ENCODE data around the gene PNPLA2.

Gene PNPLA2, protein sequence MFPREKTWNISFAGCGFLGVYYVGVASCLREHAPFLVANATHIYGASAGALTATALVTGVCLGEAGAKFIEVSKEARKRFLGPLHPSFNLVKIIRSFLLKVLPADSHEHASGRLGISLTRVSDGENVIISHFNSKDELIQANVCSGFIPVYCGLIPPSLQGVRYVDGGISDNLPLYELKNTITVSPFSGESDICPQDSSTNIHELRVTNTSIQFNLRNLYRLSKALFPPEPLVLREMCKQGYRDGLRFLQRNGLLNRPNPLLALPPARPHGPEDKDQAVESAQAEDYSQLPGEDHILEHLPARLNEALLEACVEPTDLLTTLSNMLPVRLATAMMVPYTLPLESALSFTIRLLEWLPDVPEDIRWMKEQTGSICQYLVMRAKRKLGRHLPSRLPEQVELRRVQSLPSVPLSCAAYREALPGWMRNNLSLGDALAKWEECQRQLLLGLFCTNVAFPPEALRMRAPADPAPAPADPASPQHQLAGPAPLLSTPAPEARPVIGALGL

DNA sequence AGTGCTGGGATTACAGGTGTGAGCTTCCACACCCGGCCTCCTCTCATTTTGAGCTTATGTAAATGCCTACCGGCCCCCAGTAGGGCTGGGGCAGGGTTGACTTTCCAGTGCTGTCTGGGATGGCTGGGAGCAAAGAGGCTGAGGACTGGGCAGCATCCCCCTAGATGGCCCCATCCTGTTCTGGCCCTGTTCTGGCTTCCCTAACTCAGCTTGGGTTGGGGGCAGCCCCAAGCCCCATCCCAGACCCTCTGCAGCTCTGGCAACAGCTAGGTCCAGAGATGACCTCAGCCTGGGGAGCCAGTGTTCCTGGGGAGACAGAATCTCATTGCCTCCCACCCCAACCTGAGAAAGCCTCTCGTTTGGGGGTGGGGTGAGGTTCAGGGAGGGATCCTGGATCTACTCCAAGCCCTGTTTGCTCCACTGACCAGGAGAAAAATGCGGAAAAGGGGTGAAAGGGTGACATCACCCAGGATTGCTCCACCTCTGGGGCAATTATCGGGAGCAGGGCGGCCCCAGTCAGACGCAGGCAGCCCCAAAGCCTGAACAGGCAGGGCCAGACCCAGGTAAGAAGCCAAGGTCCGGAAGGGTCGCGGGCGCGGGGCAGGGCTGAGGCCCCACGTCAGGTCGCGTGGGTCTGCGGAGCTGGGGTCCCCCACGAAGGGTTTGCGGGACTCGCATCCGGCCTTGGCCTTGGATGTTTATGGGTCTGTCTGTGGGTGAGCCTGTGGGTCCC lies at the start of gene PNPLA2:
TSS of gene PNPLA2 (plus strand) at position 519 of the 733 bp plus-strand sequence. CDS start 805 bp downstream, outside the sequence.
- no peak for DNase-seq

DNA sequence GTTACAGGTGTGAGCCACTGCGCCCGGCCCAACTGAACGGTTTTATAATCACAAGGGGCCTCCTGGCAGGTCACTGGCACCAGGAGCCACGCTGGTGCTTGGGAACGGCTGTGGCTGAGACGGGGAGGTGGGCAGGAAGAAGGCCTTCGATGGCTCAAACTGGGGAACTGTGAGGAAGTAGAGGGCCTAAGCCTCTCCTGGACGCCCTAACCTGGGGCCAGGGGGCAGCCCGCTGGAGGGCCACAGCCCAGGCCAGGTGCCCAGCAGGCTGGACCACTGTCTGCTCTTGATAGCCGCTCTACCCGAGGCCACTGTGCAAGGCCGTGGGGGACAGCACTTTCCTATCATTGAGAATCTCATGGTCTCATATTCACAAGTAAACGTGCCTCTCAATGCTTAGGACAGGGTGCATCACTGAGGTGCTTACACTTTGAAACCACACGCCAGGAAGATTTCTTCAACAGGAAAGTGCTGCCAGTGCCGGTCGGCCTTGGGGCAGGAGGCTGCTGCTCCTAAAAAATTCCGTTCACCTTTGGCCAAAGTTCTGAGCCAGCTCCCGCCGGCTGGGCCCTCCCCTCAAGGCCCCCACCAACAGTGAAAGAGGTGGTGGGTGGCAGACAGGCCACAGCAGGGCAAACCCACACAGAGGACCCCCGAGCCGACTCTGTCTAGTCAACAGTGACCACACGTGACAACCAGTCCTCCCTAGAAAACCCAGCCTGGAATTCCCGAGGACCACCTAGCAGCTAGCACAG lies 48.6 kb upstream of the PNPLA2 start:
- DNase-seq = no peak

DNA sequence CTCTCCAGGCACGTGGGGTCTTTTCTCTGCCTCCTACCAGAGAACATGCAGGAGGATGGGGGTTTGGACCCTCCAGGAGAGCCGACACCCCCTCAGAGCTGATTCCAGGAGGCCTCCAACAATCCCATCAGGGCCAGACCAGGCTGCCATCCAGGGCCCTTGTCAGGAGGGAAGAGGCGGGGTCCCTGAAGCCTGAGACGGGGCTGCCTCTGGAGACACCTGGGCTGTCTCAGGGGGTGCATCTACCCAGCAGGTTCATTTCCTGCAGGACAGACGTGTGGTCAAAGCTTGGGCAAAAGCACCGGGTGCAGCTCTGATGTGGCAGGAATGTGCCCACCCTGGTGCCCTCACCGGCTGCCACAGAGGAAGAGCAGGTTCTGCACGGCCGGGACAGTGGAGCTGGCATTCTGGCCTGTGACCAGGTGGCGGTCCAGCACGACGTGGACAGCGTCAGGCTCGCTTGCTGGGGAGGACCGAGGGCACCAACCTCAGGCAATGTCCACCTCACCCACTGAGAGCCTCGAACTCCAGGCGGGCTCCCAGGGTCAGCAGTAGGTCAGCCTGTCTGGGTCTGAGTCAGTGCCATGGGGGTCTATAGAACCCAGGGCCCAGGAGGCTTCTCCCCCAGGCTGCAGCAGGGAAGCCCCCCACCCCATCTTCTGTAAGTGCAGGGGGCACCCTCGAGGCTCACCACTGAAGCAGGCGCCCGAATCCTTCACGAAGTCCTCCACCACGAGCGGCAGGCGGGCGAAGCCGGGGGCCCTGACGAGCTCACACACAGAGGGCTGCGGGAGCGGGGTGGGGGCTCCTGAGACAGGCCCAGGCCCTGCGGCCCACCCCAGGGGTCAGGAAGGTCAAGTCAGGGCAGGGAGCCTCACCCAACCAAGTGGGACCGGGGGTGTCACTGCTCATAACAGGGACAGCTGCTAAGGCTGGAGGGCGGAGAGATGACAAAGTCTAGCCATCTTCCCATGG lies 47.8 kb upstream of the PNPLA2 start:
- DNase-seq = no peak

DNA sequence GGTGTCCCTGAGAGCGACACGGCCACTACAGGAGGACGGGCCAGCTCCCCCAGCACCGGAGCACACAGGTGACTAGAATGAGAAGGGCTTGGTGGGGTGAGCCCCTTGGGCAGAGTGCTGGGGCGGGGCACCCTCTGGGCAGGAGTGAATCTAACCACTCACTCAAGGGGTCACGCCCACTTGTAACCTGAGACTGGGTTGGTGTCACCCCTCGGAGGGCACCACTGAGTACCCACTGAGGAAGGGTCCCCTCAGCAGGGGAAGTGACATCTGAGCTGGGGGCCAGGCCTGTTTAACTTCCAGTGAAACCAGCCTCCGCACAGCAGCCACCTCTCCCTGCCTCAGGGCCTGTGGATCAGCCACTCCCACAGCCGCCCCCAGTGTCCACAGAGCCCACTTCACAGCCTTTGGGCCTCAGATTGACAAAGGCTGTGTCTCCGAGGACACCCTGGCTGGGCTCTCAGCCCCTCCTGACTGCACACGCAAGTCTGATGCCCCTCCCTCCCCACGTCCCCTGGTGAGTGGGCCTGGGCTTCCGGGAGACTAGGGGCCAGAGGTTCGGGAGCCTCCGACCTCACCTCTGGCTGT lies 47.0 kb upstream of the PNPLA2 start:
- DNase-seq = no peak

DNA sequence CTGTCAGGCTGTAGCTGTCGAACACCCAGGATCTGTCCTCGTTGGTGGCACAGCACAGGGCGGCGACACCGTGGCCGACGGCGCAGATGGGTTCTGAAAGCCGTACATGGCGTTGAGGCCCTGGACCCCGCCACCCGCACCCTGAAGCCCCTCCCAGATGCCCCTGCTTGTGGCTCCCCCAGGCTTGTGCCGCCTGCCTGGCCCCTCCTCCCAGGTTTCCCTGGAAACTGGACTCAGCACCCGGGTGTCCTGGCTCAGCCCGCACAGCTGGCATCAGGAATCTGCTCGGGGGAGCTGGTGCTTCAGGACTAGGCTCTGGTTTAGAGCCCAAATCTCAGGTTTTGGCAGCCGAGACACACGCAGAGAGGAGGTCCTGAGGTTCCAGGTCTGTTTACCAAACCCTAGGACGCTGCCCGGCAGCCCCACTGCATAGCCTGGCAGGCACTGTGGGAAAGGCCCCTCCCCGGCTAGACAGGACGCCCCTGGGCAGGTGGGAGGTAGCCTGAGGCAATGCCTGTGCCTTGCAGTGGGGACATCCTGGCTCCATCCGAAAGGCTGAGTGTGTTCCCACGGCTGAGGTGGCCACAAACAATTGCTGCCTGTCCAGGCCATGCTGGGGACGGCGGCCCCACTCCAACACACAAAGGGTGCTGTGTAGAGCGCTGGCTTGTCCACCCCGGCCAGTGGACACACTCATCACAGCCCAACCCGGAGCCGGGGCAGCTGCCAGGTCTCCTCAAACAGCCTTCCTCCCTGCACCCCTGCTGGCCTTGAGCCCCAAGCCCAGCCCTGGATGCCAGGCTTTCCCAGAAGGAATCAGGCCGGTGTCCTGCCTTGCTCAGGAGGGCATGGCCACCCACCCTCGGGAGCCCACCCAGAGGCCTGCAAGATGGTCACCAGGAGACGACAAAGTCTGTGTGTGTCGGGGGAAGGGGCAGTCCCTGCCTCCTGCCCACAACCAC lies 46.0 kb upstream of the PNPLA2 start:
- DNase-seq = no peak

DNA sequence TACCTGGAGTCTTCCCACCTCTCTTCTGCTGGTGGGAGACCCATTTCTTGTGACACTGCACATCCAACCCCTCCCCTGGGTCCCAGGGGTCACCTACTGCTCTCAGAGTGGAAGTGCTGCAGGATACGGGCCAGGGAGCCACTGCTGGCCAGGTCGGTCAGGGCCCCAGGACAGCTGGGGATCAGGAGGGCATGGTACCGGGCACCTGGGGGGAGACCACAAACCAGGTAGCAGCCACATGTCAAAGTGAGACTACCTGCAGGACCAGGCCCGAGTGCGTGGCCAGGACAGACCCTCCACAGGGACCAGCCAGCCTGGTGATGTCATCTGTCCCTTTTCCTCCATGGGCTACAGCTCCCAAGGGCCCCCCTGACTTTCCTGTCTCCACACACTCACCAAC lies 45.3 kb upstream of the PNPLA2 start:
- no peak for DNase-seq

DNA sequence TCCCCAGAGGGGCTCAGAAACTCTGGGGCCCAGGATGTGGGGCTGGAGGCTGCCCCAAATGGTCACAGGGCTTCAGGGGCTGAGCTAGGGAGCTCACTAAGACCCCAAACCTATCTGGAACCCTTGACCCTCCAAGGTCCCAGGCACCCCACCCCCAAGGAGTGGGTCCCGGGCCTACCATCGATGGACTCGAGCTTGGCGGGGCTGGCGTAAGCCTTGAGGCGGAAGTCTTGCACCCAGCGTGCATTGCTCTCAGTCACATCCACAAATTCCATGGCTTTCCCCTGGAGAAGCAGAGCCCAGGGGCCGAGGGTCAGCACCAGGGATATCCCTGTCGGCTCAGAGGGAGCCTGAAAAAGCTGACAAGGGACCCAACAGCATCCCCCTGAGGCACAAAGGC lies 44.9 kb upstream of the PNPLA2 start:
- no peak for DNase-seq

DNA sequence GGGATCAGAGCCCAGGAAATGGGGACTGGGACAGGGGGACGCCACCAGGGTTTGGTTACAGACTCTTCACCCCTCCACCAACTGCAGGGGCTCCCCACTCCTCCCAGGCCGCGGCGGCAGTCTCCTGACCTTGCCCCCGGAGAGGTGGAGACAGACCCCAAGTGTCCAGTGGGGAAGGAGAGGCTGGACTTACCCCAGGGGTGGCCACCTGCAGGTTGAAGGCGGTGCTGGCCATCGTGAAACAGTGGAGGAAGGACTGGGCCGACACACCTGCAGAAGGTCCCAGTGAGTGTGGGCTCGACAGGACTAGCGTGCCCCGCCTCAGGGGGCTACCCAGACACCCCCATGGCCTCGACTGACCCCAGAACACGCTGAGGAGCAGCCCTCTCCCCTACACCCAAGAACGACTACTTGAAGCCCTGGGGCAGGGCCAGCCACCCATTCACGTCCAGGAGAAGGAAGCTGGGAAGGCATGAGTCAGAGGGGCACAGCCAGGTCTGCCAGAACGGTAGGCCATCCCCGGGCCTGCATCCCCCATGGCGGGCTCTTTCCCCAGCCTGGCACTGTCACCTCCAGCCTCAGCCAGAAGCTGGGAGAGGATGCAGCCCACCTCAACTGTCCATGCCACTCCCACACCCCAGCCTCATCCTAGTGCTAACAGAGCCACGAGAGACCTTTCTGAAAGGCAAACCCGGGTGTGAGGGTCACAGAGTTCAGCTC lies 43.7 kb upstream of the PNPLA2 start:
- no peak for DNase-seq

DNA sequence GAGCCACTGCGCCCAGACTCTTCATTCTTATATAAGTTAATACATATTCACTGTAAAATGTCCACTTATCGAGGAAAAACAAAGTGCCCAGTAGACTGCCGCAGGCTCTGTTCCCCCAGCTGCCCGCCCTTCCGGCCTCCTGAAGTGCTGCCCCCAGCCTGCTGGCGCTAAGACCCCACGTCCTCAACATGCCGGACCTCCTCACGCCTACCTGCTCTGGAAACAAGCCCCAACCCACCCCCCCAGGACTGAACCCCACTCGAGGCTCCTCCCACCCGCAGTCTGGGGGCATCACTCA lies 42.5 kb upstream of the PNPLA2 start:
- no peak for DNase-seq

DNA sequence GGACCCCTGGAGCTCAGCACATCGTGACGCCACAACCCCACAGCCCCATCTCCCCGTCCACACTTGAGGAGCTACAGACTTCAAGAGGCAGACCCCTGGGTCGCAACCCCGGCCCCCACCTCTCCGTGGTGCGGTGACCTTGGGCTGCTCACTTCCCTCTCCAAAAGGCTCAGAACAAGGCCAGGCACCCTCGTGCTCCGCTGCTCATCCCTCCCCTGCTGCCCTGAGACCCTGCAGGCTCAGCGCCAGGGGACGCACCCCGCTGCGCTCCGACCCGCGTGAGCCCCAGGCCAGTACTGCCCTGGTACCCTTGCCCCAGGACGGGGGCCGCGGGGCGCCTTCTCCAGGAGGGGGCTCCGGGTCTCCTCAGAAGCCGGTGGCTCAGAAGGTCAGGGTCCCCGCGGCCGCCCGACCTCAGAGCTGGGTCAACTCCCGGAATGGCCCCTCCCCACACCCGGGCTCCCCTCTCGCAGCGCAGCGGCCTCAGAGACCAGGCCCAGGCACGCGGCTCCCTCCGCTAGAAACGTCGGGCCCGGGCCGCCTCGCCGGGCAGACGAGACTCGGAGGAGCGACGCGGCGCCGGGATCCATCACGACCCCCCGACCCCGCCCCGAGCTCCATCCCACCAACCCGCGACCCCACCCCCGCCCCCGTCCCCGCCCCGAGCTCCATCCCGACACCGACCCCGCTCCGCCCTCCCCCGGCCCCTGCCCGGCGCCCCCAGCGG lies 42.0 kb upstream of the PNPLA2 start:
- peak; percentile 42 for DNase-seq

DNA sequence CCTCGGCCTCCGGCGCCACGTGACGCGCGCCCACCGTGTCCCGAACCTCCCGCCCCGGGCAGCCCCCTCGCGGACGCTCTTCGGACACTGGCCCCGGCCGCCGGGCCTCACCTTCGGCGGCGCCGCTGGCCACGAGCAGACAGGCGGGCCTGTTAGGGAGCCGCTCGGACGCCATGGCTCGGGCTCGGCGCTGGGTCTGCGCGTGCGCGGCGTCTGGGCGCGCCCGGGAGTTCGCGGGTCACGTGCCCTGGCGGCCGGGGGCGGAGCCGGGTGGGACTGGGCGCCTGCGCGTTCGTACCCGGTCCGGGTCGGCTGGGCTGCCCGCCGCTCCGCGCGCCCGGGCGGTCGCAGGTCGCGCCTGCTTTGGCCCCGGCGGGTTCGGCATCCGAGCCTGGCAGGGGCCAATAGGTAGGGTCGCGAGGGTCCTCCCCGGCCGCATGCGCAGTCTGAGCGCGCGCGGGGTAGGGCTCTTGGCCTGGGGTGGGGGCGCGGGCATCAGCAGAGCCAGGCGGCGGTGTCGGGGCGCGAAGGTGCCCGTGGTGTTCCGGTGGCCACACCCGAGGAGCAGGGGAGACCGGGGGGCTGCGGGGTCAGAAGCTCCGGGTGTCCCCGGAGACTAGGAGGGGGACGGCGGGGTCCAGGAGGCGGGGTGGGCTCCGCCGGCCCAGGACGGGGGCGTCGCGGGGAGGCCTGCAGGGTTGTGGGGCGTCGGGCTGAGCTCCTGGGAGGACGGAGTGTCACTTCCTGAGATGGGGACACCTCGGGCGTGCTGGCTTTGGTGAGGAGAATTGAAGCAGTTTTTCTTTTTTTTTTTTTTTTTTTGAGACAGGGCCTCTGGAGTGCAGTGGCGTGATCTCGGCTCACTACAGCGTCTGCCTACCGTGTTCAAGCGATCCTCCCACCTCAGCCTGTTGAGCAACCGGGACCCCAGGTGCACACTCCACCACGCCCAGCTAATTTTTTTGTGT lies 41.1 kb upstream of the PNPLA2 start, which contains the start of gene GATD1:
TSS of gene GATD1 (minus strand) at position 200 of the 968 bp plus-strand sequence. CDS start at position 175, 25 bp downstream.
- peak; percentile 82 for DNase-seq

DNA sequence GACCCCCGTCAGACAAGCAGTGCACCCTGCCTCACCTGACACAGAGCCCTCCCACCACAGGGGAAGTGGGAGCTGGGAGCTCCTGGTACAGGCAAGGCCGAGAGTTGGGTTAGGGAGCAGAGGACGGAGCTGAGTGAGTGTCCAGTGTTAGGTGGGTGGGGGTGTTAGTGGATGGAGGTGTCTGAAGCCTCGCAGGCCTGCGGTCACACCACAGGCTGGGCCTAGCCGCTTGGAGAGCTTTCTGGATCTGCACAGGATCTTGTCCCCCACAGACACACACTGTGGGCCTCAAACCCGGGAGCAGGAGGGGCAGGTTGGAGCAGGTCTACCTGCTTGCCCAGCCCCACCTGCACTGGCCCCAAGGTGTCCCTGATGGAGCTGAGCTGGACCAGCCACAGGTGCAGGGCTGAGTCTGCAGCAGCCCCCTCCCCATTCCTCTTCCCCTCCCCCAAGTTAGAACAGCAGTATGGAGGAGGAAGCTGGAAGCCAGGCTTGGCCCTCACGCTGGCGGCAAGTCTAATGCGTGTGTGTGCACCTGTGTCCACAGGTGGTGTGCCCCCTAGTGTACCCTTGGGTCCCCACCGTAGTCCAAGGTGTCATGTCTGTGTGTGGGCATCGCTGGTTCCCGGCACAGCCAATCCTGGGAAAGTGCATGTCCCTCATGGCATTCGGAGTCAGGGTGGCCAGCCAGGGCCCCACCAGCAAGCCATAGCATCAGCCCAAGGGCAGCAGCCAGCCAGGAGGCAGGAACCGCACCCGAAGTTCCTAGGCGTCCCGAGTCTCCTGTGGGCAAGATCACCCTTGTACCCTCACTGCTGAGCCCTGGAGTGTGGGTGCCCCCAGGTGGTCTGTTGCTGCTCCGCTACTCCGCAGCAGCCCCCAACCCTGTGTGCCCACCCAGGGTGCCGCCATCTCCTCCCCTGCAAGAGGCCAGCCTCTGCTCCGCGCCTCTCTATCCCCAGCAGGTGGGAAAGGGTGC lies 39.4 kb upstream of the PNPLA2 start:
- no peak for DNase-seq

DNA sequence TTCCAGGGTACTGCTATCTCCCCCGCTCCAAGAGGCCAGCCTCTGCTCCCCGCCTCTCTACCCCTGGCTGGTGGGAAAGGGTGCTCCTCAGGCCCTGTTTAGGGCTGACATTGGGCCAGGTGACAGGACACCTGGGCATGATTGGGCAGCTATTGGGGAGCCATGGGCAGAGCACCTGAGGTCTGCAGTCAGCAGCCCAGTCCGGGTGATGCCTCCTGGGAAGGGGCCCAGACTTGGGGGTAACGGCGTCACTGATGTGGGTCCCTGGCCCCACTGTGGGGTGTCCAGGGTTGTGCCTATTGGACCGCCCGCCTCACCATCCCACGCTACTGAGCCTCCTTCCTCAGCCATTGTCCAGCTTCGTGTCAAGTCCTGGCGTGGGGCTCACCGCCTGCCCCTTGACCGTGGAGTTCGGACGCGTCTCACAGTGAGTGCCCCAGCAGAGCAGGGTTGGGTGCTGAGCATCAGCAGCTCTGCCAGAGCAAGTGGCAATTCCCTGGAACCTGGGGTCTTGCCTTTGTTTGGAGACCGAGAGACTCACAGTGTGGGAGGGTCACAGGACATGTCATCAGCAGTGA lies 38.7 kb upstream of the PNPLA2 start:
- DNase-seq = no peak

DNA sequence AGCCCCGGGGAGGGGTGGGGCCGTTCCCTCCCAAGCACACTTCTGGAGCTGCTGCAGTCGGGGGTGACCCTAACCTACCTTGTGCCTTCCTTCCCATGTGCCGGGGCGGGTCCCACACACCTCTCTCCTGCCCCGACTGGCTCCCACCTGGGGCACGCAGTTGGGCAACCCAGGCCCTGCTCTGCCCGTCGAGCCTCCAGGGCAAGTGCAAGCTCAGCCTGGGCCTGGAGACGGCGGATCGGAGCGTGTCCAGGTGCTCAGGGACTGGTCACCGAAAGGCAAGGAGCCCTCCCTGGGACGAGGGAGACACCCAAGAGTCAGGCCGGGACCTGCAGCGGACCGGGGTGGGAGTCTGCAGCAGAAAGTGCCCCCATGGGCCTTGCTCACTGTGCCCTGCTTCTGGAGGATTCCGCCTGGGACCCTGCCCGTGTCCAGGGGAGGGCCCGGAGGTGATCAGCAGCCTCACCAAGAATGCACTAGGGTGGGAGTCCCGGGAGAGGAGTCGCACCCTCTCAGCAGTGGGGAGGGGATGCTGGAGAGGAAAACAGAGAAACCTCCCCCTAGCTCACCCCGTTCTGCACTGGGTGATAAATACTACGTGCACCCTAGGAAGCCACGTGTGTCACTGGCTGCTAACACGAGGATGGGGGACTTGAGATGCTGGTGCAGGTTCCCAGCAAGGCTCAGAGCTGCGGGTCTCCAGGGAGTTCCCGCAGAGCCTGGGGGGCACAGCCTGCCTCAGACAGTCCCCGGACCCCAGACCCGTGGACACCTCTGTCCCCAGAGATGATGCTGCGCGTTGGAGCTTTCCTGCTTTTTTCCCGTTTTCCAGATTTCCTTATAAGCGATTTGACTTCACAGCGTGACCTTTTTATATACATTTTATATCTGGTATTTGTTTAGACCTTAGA lies 36.2 kb upstream of the PNPLA2 start:
- DNase-seq = no peak

DNA sequence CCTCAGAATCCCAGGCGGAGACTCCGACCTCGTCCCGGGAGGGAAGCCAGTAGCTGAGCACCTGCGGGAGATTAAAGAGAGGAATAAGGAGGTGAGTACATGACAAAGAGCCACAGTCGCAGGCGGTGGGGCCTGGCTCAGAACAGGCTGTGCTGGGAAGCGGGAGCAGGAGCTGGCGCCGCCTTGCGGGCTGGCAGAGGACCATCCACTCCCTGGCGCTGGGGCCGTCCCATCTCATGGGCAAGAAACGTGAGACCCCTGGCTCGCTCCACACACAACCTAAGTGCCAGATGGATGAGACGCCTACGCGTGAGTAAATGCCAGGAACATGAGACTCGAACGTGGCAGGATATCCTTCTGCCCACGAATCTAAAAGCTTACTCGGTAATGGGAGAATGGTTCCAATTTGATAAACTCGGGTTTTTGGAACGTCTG lies 35.1 kb upstream of the PNPLA2 start:
- no peak for DNase-seq

Measured in GDM1 (cell line).